ENCODE results near the gene HDAC11. TPM values are rescaled to one million over a fixed set of nuclear protein-coding genes. Genes with fewer than 3 reads are reported as not detected.
A peak's percentile ranks its signal among the peaks of the same experiment; 100 is the strongest.

HDAC11 gene
- total and polyA plus RNA-seq, 9 of the 15 experiments (the other 6 are each of a cell fraction or from before 2014, with no cell fraction given) = 0.60 to 6.0 (median 4.5) TPM

DNA sequence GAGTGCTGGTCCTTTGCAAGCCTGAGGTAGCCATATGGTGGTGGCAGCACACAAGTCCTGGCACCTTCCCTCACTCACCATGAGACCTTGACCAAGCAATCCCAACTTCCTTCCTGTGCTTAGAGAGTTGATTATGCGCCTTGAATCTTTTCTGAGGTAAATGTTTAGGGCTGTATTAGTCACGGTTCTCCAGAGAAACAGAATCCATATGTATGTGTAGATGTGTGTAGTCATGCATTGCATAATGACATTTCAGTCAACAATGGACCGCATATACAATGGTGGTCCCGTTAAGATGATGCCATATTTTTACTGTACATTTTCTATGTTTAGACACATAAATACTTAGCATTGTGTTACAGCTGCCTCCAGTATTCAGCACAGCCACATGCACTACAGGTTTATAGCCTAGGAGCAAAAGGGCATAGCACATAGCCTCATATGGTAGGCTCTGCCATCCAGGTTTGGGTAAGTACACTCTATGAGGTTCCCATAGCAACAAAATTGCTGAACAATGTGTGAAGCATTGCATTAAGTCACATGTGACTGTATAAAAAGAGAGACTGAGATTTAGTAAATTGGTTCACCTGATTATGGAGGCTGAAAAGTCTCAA is 39.8 kb upstream of the HDAC11 start:
- Histone ChIP-seq H2AFZ (ENCODE audit: low read depth, low read length) (peak overlapping the region; percentile 15), H3K27ac (ENCODE audit: extremely low read depth, low read depth, low read length) (no peak overlapping the region), H3K79me2 (ENCODE audit: control insufficient read depth, insufficient read depth, low read length) (no peaks in the 10 kb centered on the region), H3K4me2 (ENCODE audit: insufficient read depth, low read length) (no peak overlapping the region), H3K9me3 (replicated peaks; ENCODE audit: control insufficient read depth, insufficient read depth, low read depth, low read length) (no peaks in the 10 kb centered on the region; the same call in 1 of the 2 replicates), H4K20me1 (replicated peaks; ENCODE audit: control insufficient read depth, insufficient read depth, low read length) (no peaks in the 10 kb centered on the region), H3K9ac (ENCODE audit: insufficient read depth in 1 of 2, low read depth in 2 of 2, low read length in 2 of 2) (peak overlapping the region in 1 of 2 experiments; percentile 43; a peak in 1 of 4 replicates), H3K36me3 (ENCODE audit: control insufficient read depth, insufficient read depth, low read length) (no peaks in the 10 kb centered on the region), H3K27me3 (ENCODE audit: control insufficient read depth in 2 of 2, insufficient read depth in 2 of 2, low read length in 2 of 2) (no peaks in the 10 kb centered on the region), H3K4me1 (replicated peaks in 1 of 2; ENCODE audit: control insufficient read depth in 2 of 2, insufficient read depth in 2 of 2, low read length in 2 of 2) (peaks cover 0 to 4% of the 10 kb centered on the region in 2 experiments; a peak in 2 of 5 replicates), H3K4me3 (no peak overlapping the region), H3K9me1 (ENCODE audit: control insufficient read depth, insufficient read depth, low read length) (no peaks in the 10 kb centered on the region)
- FAIRE-seq (no peak), DNase-seq (ENCODE audit: extremely low read depth in 1 of 4, low spot score in 3 of 4) (no peak), ATAC-seq (peak; percentile 46)
- in situ Hi-C loops (cut with MboI) = no loop called here
- 37% methylated on average over 4 of the region's 4 CpGs for WGBS (ENCODE audit: insufficient coverage, low coverage, missing lambda C conversion rate)
- CTCF ChIA-PET (ENCODE audit: low intra/inter-chr PET ratio) = no interaction called here
- TF ChIP-seq, protein P1, sequence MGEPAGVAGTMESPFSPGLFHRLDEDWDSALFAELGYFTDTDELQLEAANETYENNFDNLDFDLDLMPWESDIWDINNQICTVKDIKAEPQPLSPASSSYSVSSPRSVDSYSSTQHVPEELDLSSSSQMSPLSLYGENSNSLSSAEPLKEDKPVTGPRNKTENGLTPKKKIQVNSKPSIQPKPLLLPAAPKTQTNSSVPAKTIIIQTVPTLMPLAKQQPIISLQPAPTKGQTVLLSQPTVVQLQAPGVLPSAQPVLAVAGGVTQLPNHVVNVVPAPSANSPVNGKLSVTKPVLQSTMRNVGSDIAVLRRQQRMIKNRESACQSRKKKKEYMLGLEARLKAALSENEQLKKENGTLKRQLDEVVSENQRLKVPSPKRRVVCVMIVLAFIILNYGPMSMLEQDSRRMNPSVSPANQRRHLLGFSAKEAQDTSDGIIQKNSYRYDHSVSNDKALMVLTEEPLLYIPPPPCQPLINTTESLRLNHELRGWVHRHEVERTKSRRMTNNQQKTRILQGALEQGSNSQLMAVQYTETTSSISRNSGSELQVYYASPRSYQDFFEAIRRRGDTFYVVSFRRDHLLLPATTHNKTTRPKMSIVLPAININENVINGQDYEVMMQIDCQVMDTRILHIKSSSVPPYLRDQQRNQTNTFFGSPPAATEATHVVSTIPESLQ (CRISPR knock-in tag; IDR thresholded peaks at IDR 0.05) = no peak
- TF ChIP-seq RFX1 (IDR thresholded peaks at IDR 0.05) (peak; percentile 60), RAD21 (CRISPR knock-in tag; conservative IDR thresholded peaks at IDR 0.05 in 1 of 2, IDR thresholded peaks at IDR 0.05 in 1 of 2) (no peak), CEBPG (CRISPR knock-in tag; IDR thresholded peaks at IDR 0.05) (no peak), CEBPG (tag; conservative IDR thresholded peaks at IDR 0.05 in 1 of 2, IDR thresholded peaks at IDR 0.05 in 1 of 2) (0 out of 4 replicates have a peak, but pooled peaks of 1 of the 2 experiments have one; percentile 12)
- no TSS peak for BruUV-seq (replicated peaks)
- POLR2A ChIA-PET = interaction anchor here (0.6 to 1.2 kb wide), 5 partner anchors 11 to 184 kb away, joined by 3 to 5 read pairs (median 3); no protein-coding TSS in a partner anchor
- intact Hi-C loops (cut with micrococcal nuclease) = no loop called here

All from K562 (cell line).